Caco-2 (cell line): ENCODE data around the gene STON2. TPM values are rescaled to one million over a fixed set of nuclear protein-coding genes. Genes with fewer than 3 reads are reported as not detected.

Source experiments
- BruUV-seq: library from RNA; stranded (reverse); fragments of 400-500 nt; replicated peaks from 2 replicates; lab custom pipeline; 2021; lab: Mats Ljungman, UMichigan
- CTCF ChIA-PET: fragments of 300-600 bp; sonication (Branson Sonifier 250); formaldehyde crosslinking; loops from one replicate; lab custom pipeline; 2022; ENCODE audit warnings: antibody characterized with exemption; lab: Charles Lee
- POLR2A ChIA-PET: fragments of 300-600 bp; sonication (Branson Sonifier 250); formaldehyde crosslinking; loops from one replicate; lab custom pipeline; 2022; ENCODE audit warnings: antibody characterized with exemption; lab: Charles Lee
- DNase-seq, 2 experiments: peaks; one replicate each; pipeline versions ENCODE4 v3.0.0 to v3.0.0-alpha.2; 2020 to 2022
- H3K27me3 ChIP-seq: replicated peaks from 2 replicates; pipeline ENCODE4 v1.6.0; 2011; ENCODE audit warnings: low read length; ENCODE audit not compliant: control insufficient read depth, insufficient read depth
- H3K36me3 ChIP-seq: 2 replicates; pipeline ENCODE4 v1.5.1; 2011; ENCODE audit warnings: low read length; ENCODE audit not compliant: control insufficient read depth, insufficient read depth
- H3K4me1 ChIP-seq: fragments of 250-450 bp; sonication (Bioruptor Pico); 2 replicates; pipeline ENCODE4 v1.5.1; 2020; ENCODE audit warnings: mild to moderate bottlenecking
- H3K4me3 ChIP-seq: 2 replicates; pipeline ENCODE4 v1.5.1; 2011; ENCODE audit warnings: low read depth, mild to moderate bottlenecking, control low read depth, low read length
- H3K9me3 ChIP-seq: fragments of 250-450 bp; sonication (Bioruptor Pico); 2 replicates; pipeline ENCODE4 v1.5.1; 2020; ENCODE audit warnings: mild to moderate bottlenecking, moderate library complexity
- H3K27ac Mint-ChIP-seq: one replicate; pipeline ENCODE4 v1.8.0; 2022; ENCODE audit warnings: mixed read lengths; ENCODE audit not compliant: unreplicated experiment
- H3K27me3 Mint-ChIP-seq: one replicate; pipeline ENCODE4 v1.8.0; 2022; ENCODE audit warnings: mixed read lengths; ENCODE audit not compliant: insufficient read depth, unreplicated experiment
- H3K36me3 Mint-ChIP-seq: one replicate; pipeline ENCODE4 v1.8.0; 2022; ENCODE audit warnings: mild to moderate bottlenecking, mixed read lengths; ENCODE audit not compliant: insufficient read depth, unreplicated experiment
- H3K4me1 Mint-ChIP-seq: one replicate; pipeline ENCODE4 v1.8.0; 2022; ENCODE audit warnings: low read depth, mixed read lengths; ENCODE audit not compliant: unreplicated experiment
- H3K4me3 Mint-ChIP-seq: one replicate; pipeline ENCODE4 v1.8.0; 2022; ENCODE audit warnings: mild to moderate bottlenecking, moderate library complexity, mixed read lengths; ENCODE audit not compliant: unreplicated experiment
- H3K9me3 Mint-ChIP-seq: one replicate; pipeline ENCODE4 v1.8.0; 2022; ENCODE audit warnings: mixed read lengths; ENCODE audit not compliant: unreplicated experiment
- CTCF ChIP-seq, 2 experiments: fragments of 200-600 bp in 1 of 2; IDR thresholded peaks; 1 replicate in 1 of 2; 2 replicates in 1 of 2; pipeline versions ENCODE4 v1.5.1 to v1.8.0; 2011 to 2022; ENCODE audit warnings: antibody characterized with exemption in 1 of 2, control low read depth in 1 of 2, inconsistent platforms in 1 of 2, low read depth in 1 of 2, low read length in 1 of 2, mild to moderate bottlenecking in 1 of 2, moderate library complexity in 1 of 2; ENCODE audit not compliant: insufficient read depth in 1 of 2, severe bottlenecking in 1 of 2, unreplicated experiment in 1 of 2
- intact Hi-C: fragments of 100-400 bp; cut with micrococcal nuclease; formaldehyde crosslinking; loops from one replicate; pipeline ENCODE4 v1.10.0; 2022; ENCODE audit not compliant: unreplicated experiment
- total RNA-seq: library from RNA; stranded (reverse); gene quantifications from 2 replicates; pipeline ENCODE4 v1.2.3, GENCODE V29; 2022

Gene STON2
- total RNA-seq, 1 experiment from 2014 or later: 43.5 TPM

GRCh38 chr14:81416981-81417380 lies 16.9 kb upstream of the STON2 start:
- H3K36me3 Mint-ChIP-seq: peaks cover 12% of the 10 kb centered on the region
- BruUV-seq: no TSS peak
- intact Hi-C loops: no loop called here
- H3K4me3 ChIP-seq: no peak overlapping the region
- H3K27me3 ChIP-seq: no peaks in the 10 kb centered on the region
- H3K36me3 ChIP-seq: no peaks in the 10 kb centered on the region
- no peaks in the 10 kb centered on the region for H3K27me3 Mint-ChIP-seq
- no peak for TF ChIP-seq CTCF (IDR thresholded peaks at IDR 0.05; ENCODE audit: insufficient read depth in 1 of 2, low read depth in 1 of 2, low read length in 1 of 2, severe bottlenecking in 1 of 2, unreplicated experiment in 1 of 2)
- H3K4me3 Mint-ChIP-seq: no peak overlapping the region
- H3K4me1 Mint-ChIP-seq: no peaks in the 10 kb centered on the region
- 0 out of 2 replicates have a peak, but pooled peaks cover 5% of the 10 kb centered on the region for H3K4me1 ChIP-seq
- POLR2A ChIA-PET: no interaction called here
- CTCF ChIA-PET: no interaction called here
- DNase-seq: no peak
- no peak overlapping the region for H3K27ac Mint-ChIP-seq
- peaks cover 26% of the 10 kb centered on the region for H3K9me3 Mint-ChIP-seq
- no peaks in the 10 kb centered on the region for H3K9me3 ChIP-seq

GRCh38 chr14:81416194-81416952 lies 16.2 kb upstream of the STON2 start:
- TF ChIP-seq CTCF (IDR thresholded peaks at IDR 0.05; ENCODE audit: insufficient read depth in 1 of 2, low read depth in 1 of 2, low read length in 1 of 2, severe bottlenecking in 1 of 2, unreplicated experiment in 1 of 2): no peak
- Histone ChIP-seq H3K9me3 (no peaks in the 10 kb centered on the region), H3K4me3 (no peak overlapping the region), H3K4me1 (0 out of 2 replicates have a peak, but pooled peaks cover 5% of the 10 kb centered on the region), H3K27me3 (no peaks in the 10 kb centered on the region), H3K36me3 (no peaks in the 10 kb centered on the region)
- H3K27ac Mint-ChIP-seq: no peak overlapping the region
- no peaks in the 10 kb centered on the region for H3K4me1 Mint-ChIP-seq
- BruUV-seq: no TSS peak
- peaks cover 21% of the 10 kb centered on the region for H3K9me3 Mint-ChIP-seq
- H3K4me3 Mint-ChIP-seq: no peak overlapping the region
- H3K27me3 Mint-ChIP-seq: no peaks in the 10 kb centered on the region
- ChIA-PET POLR2A (no interaction called here), CTCF (no interaction called here)
- H3K36me3 Mint-ChIP-seq: peaks cover 12% of the 10 kb centered on the region
- DNase-seq: no peak
- intact Hi-C loops: no loop called here

GRCh38 chr14:81415781-81416180 lies 15.7 kb upstream of the STON2 start:
- H3K36me3 Mint-ChIP-seq: peaks cover 12% of the 10 kb centered on the region
- ChIA-PET POLR2A (no interaction called here), CTCF (no interaction called here)
- 0 out of 2 replicates have a peak, but pooled peaks cover 5% of the 10 kb centered on the region for H3K4me1 ChIP-seq
- no peaks in the 10 kb centered on the region for H3K36me3 ChIP-seq
- no peaks in the 10 kb centered on the region for H3K9me3 ChIP-seq
- no peak overlapping the region for H3K4me3 Mint-ChIP-seq
- H3K27me3 Mint-ChIP-seq: no peaks in the 10 kb centered on the region
- H3K27ac Mint-ChIP-seq: no peak overlapping the region
- no peaks in the 10 kb centered on the region for H3K27me3 ChIP-seq
- no peak for DNase-seq
- no peak for TF ChIP-seq CTCF (IDR thresholded peaks at IDR 0.05; ENCODE audit: insufficient read depth in 1 of 2, low read depth in 1 of 2, low read length in 1 of 2, severe bottlenecking in 1 of 2, unreplicated experiment in 1 of 2)
- peaks cover 15% of the 10 kb centered on the region for H3K9me3 Mint-ChIP-seq
- H3K4me1 Mint-ChIP-seq: no peaks in the 10 kb centered on the region
- intact Hi-C loops: no loop called here
- BruUV-seq: no TSS peak
- H3K4me3 ChIP-seq: no peak overlapping the region
